H9 (cell line): ENCODE results near the gene DDX25. TPM values are rescaled to one million over a fixed set of nuclear protein-coding genes. Genes with fewer than 3 reads are reported as not detected.

Experiments
- DNase-seq: peaks from one replicate; pipeline ENCODE4 v3.0.0-alpha.2; 2017
- H2AFZ ChIP-seq: one replicate; pipeline ENCODE4 v1.6.1; 2013; ENCODE audit warnings: mild to moderate bottlenecking, low read length, control low read depth, moderate library complexity
- H2AK5ac ChIP-seq: 2 replicates; pipeline ENCODE4 v1.6.1; 2013; ENCODE audit warnings: low read length, control low read depth, mixed read lengths; ENCODE audit not compliant: insufficient read length
- H2BK120ac ChIP-seq: one replicate; pipeline ENCODE4 v1.6.1; 2013; ENCODE audit warnings: low read depth, mild to moderate bottlenecking, low read length, control low read depth, inconsistent platforms; ENCODE audit not compliant: poor library complexity, severe bottlenecking
- H2BK12ac ChIP-seq: 2 replicates; pipeline ENCODE4 v1.6.1; 2013; ENCODE audit warnings: low read length, control low read depth, mixed read lengths, low read depth; ENCODE audit not compliant: insufficient read length
- H2BK15ac ChIP-seq: 2 replicates; pipeline ENCODE4 v1.6.1; 2013; ENCODE audit warnings: low read depth, low read length, control low read depth
- H2BK20ac ChIP-seq: one replicate; pipeline ENCODE4 v1.6.1; 2013; ENCODE audit warnings: low read depth, mild to moderate bottlenecking, low read length, control low read depth, inconsistent platforms; ENCODE audit not compliant: poor library complexity, severe bottlenecking
- H2BK5ac ChIP-seq: 2 replicates; pipeline ENCODE4 v1.6.1; 2013; ENCODE audit warnings: low read length, control low read depth, mixed read lengths; ENCODE audit not compliant: insufficient read length
- H3K14ac ChIP-seq: 2 replicates; pipeline ENCODE4 v1.6.1; 2013; ENCODE audit warnings: low read length, control low read depth; ENCODE audit not compliant: insufficient read depth
- H3K18ac ChIP-seq: 2 replicates; pipeline ENCODE4 v1.6.1; 2013; ENCODE audit warnings: low read depth, mild to moderate bottlenecking, mixed read lengths, low read length, control low read depth; ENCODE audit not compliant: insufficient read length
- H3K23ac ChIP-seq: 2 replicates; pipeline ENCODE4 v1.6.1; 2013; ENCODE audit warnings: low read length, control low read depth, mixed read lengths, low read depth; ENCODE audit not compliant: insufficient read length
- H3K23me2 ChIP-seq: 2 replicates; pipeline ENCODE4 v1.6.1; 2013; ENCODE audit warnings: low read depth, mild to moderate bottlenecking, mixed read lengths, low read length, control low read depth; ENCODE audit not compliant: insufficient read length, poor library complexity, severe bottlenecking
- H3K27ac ChIP-seq: 2 replicates; pipeline ENCODE4 v1.5.1; 2013; ENCODE audit warnings: low read length, control low read depth, mixed read lengths, low read depth; ENCODE audit not compliant: insufficient read length
- H3K27me3 ChIP-seq: 2 replicates; pipeline ENCODE4 v1.6.1; 2013; ENCODE audit warnings: low read length, control low read depth, inconsistent platforms; ENCODE audit not compliant: insufficient read depth
- H3K4ac ChIP-seq: 2 replicates; pipeline ENCODE4 v1.6.1; 2013; ENCODE audit warnings: low read depth, mild to moderate bottlenecking, control low read depth, inconsistent platforms, low read length, moderate library complexity
- H3K4me1 ChIP-seq: 2 replicates; pipeline ENCODE4 v1.6.1; 2013; ENCODE audit warnings: low read length, control low read depth, inconsistent platforms; ENCODE audit not compliant: insufficient read depth
- H3K4me2 ChIP-seq: 2 replicates; pipeline ENCODE4 v1.6.1; 2013; ENCODE audit warnings: low read length, control low read depth, mixed read lengths; ENCODE audit not compliant: insufficient read length, insufficient read depth
- H3K56ac ChIP-seq: 2 replicates; pipeline ENCODE4 v1.6.1; 2013; ENCODE audit warnings: low read depth, mild to moderate bottlenecking, mixed read lengths, low read length, control low read depth; ENCODE audit not compliant: insufficient read length
- H3K79me1 ChIP-seq: 2 replicates; pipeline ENCODE4 v1.6.1; 2013; ENCODE audit warnings: low read depth, mild to moderate bottlenecking, moderate library complexity, low read length, control low read depth, inconsistent platforms; ENCODE audit not compliant: insufficient read depth, poor library complexity, severe bottlenecking
- H3K79me2 ChIP-seq: 2 replicates; pipeline ENCODE4 v1.6.1; 2013; ENCODE audit warnings: low read length, control low read depth, inconsistent platforms; ENCODE audit not compliant: insufficient read depth
- H3K9ac ChIP-seq: 2 replicates; pipeline ENCODE4 v1.6.1; 2013; ENCODE audit warnings: low read length, control low read depth, mixed read lengths; ENCODE audit not compliant: insufficient read length; ENCODE audit errors: extremely low read depth
- H3K9me3 ChIP-seq: one replicate; pipeline ENCODE4 v1.6.1; 2013; ENCODE audit warnings: low read depth, low read length, inconsistent platforms; ENCODE audit not compliant: control insufficient read depth
- H3T11ph ChIP-seq: one replicate; pipeline ENCODE4 v1.6.1; 2013; ENCODE audit warnings: mild to moderate bottlenecking, low read length, control low read depth, inconsistent platforms
- H4K20me1 ChIP-seq: one replicate; pipeline ENCODE4 v1.6.1; 2013; ENCODE audit not compliant: control insufficient read depth, insufficient read length, insufficient read depth
- H4K5ac ChIP-seq: 2 replicates; pipeline ENCODE4 v1.6.1; 2013; ENCODE audit warnings: low read depth, mild to moderate bottlenecking, mixed read lengths, low read length, control low read depth; ENCODE audit not compliant: insufficient read length
- H4K8ac ChIP-seq: replicated peaks from 2 replicates; pipeline ENCODE4 v1.6.1; 2013; ENCODE audit warnings: low read length, control low read depth, mixed read lengths, low read depth; ENCODE audit not compliant: insufficient read length
- H4K91ac ChIP-seq: 2 replicates; pipeline ENCODE4 v1.6.1; 2013; ENCODE audit warnings: low read depth, mild to moderate bottlenecking, moderate library complexity, mixed read lengths, low read length, control low read depth; ENCODE audit not compliant: insufficient read length
- H3K27ac Mint-ChIP-seq, 3 experiments: 2 replicates in 2 of 3; 3 replicates in 1 of 3; pipeline ENCODE4 v1.8.0; 2020 to 2021; ENCODE audit warnings: mixed read lengths in 3 of 3, mild to moderate bottlenecking in 1 of 3, moderate library complexity in 1 of 3
- H3K27me3 Mint-ChIP-seq: 2 replicates; pipeline ENCODE4 v1.8.0; 2021; ENCODE audit warnings: low read depth, mild to moderate bottlenecking, moderate library complexity, mixed read lengths
- H3K36me3 Mint-ChIP-seq, 3 experiments: 2 replicates in 2 of 3; 3 replicates in 1 of 3; pipeline ENCODE4 v1.8.0; 2020 to 2021; ENCODE audit warnings: low read depth in 3 of 3, mixed read lengths in 3 of 3; ENCODE audit not compliant: insufficient read depth in 1 of 3
- H3K4me1 Mint-ChIP-seq, 2 experiments: 2 replicates each; pipeline ENCODE4 v1.8.0; 2020; ENCODE audit warnings: mixed read lengths in 2 of 2
- H3K4me3 Mint-ChIP-seq, 2 experiments: 2 replicates in 1 of 2; 3 replicates in 1 of 2; pipeline ENCODE4 v1.8.0; 2020 to 2021; ENCODE audit warnings: mild to moderate bottlenecking in 2 of 2, mixed read lengths in 2 of 2, moderate library complexity in 1 of 2
- H3K9me3 Mint-ChIP-seq, 2 experiments: 2 replicates in 1 of 2; 3 replicates in 1 of 2; pipeline ENCODE4 v1.8.0; 2020; ENCODE audit warnings: mild to moderate bottlenecking in 2 of 2, mixed read lengths in 2 of 2, moderate library complexity in 1 of 2
- WGBS: extraction: QIAGEN DNeasy Blood & Tissue Kit; methylation state at CpG from one replicate; pipeline ENCODE4 v1.1.7; 2013; ENCODE audit warnings: missing lambda C conversion rate, low lambda C conversion rate, mixed read lengths; ENCODE audit not compliant: insufficient read length; ENCODE audit errors: extremely low coverage; 5-methylcytosine and 5-hydroxymethylcytosine counted together
- total RNA-seq: library from RNA; stranded (reverse); gene quantifications from 2 replicates; pipeline ENCODE4 v1.2.1, GENCODE V29; 2021
- TF ChIP-seq, protein P1 (sequence below): fragments of 200-600 bp; sonication (generic); conservative IDR thresholded peaks from 3 replicates; pipeline ENCODE4 v1.8.0; 2021; ENCODE audit warnings: antibody characterized with exemption, mild to moderate bottlenecking

Gene DDX25
- total RNA-seq, 1 experiment from 2014 or later = 6.9 TPM

DNA sequence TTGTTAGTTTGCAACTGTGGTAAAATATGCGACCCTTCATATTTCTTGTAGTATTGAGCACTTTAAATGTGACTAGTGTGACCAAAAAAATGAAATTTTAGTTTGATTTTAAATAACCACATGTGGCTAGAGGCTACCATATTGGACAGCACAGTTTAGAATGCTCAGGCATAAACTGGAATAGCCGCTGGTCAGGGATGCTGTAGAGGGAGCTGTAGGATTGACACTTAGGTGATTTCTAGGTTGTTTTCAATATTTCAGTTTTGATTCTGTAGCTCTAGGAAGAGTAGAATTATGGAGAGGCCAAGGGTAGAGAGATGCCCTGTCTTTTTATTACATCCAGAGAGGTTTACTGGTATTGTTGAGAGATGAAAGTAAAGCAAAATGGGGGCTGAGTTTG is 30.7 kb downstream of the DDX25 start:
- Histone ChIP-seq H3K23ac (no peak overlapping the region), H4K91ac (no peak overlapping the region), H3K27me3 (no peaks in the 10 kb centered on the region), H3T11ph (no peak overlapping the region), H3K14ac (no peak overlapping the region), H3K4me1 (peaks cover 6% of the 10 kb centered on the region; the same call in 1 of the 2 replicates), H3K18ac (no peak overlapping the region), H3K9ac (no peak overlapping the region), H3K4ac (no peak overlapping the region), H4K20me1 (no peaks in the 10 kb centered on the region), H2AK5ac (no peak overlapping the region), H3K4me2 (no peak overlapping the region), H3K79me1 (no peaks in the 10 kb centered on the region), H3K56ac (no peak overlapping the region), H3K23me2 (no peaks in the 10 kb centered on the region), H2BK120ac (no peak overlapping the region), H3K9me3 (no peaks in the 10 kb centered on the region), H4K5ac (no peak overlapping the region), H2BK15ac (no peak overlapping the region), H3K79me2 (no peaks in the 10 kb centered on the region), H2BK12ac (no peak overlapping the region), H2BK5ac (no peak overlapping the region), H4K8ac (no peak overlapping the region), H3K27ac (no peak overlapping the region), H2BK20ac (no peak overlapping the region), H2AFZ (no peak overlapping the region)
- H3K4me1 Mint-ChIP-seq = peaks cover 28 to 40% of the 10 kb centered on the region in 2 experiments
- TF ChIP-seq, protein P1, sequence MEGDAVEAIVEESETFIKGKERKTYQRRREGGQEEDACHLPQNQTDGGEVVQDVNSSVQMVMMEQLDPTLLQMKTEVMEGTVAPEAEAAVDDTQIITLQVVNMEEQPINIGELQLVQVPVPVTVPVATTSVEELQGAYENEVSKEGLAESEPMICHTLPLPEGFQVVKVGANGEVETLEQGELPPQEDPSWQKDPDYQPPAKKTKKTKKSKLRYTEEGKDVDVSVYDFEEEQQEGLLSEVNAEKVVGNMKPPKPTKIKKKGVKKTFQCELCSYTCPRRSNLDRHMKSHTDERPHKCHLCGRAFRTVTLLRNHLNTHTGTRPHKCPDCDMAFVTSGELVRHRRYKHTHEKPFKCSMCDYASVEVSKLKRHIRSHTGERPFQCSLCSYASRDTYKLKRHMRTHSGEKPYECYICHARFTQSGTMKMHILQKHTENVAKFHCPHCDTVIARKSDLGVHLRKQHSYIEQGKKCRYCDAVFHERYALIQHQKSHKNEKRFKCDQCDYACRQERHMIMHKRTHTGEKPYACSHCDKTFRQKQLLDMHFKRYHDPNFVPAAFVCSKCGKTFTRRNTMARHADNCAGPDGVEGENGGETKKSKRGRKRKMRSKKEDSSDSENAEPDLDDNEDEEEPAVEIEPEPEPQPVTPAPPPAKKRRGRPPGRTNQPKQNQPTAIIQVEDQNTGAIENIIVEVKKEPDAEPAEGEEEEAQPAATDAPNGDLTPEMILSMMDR = no peak
- no peak for DNase-seq
- H3K36me3 Mint-ChIP-seq = no peaks in the 10 kb centered on the region
- no peak overlapping the region for H3K27ac Mint-ChIP-seq
- H3K27me3 Mint-ChIP-seq = peaks cover 6% of the 10 kb centered on the region
- WGBS = no CpG with 5 or more reads among the region's 2 CpGs
- no peak overlapping the region for H3K4me3 Mint-ChIP-seq
- no peaks in the 10 kb centered on the region; a peak in 1 of 5 replicates for H3K9me3 Mint-ChIP-seq
